Liver (tissue), 9 donors: Measurements from ENCODE around the gene ARHGEF10L. TPM values are rescaled to one million over a fixed set of nuclear protein-coding genes. Genes with fewer than 3 reads are reported as not detected.
A peak's percentile ranks its signal among the peaks of the same experiment; 100 is the strongest.

ENCODE experiments used
- DNase-seq: peaks from one replicate; pipeline ENCODE4 v3.0.0-alpha.2; 2017; ENCODE audit warnings: low spot score
- H3K27ac ChIP-seq, 2 donors: one replicate each; pipeline ENCODE4 v1.7.0; 2013; ENCODE audit warnings: inconsistent platforms in 2 of 2, low read length in 2 of 2, control low read depth in 1 of 2, low read depth in 1 of 2, mild to moderate bottlenecking in 1 of 2
- H3K27me3 ChIP-seq, 4 donors: one replicate each; pipeline versions ENCODE4 v1.6.1 to v1.7.0; 2013; ENCODE audit warnings: low read length in 3 of 4, inconsistent platforms in 1 of 4, mild to moderate bottlenecking in 1 of 4, moderate library complexity in 1 of 4; ENCODE audit not compliant: control insufficient read depth in 4 of 4, insufficient read depth in 4 of 4
- H3K36me3 ChIP-seq, 4 donors: one replicate each; pipeline versions ENCODE4 v1.6.1 to v1.7.0; 2013; ENCODE audit warnings: low read length in 3 of 4, mild to moderate bottlenecking in 3 of 4, low read depth in 1 of 4, moderate library complexity in 1 of 4; ENCODE audit not compliant: control insufficient read depth in 4 of 4, insufficient read depth in 3 of 4
- H3K4me1 ChIP-seq, 4 donors: one replicate each; pipeline versions ENCODE4 v1.6.1 to v1.7.0; 2013; ENCODE audit warnings: low read length in 3 of 4, mild to moderate bottlenecking in 3 of 4, moderate library complexity in 1 of 4; ENCODE audit not compliant: control insufficient read depth in 4 of 4, insufficient read depth in 4 of 4
- H3K4me3 ChIP-seq, 3 donors: one replicate each; pipeline versions ENCODE4 v1.6.1 to v1.7.0; 2013; ENCODE audit warnings: low read length in 3 of 3, control low read depth in 1 of 3, low read depth in 1 of 3, mild to moderate bottlenecking in 1 of 3
- H3K9ac ChIP-seq, 2 donors: one replicate each; pipeline ENCODE4 v1.7.0; 2013; ENCODE audit warnings: low read length in 2 of 2, mild to moderate bottlenecking in 2 of 2, moderate library complexity in 2 of 2, control low read depth in 1 of 2, low read depth in 1 of 2
- H3K9me3 ChIP-seq, 4 donors: one replicate each; pipeline versions ENCODE4 v1.6.1 to v1.7.0; 2013; ENCODE audit warnings: low read length in 3 of 4; ENCODE audit not compliant: control insufficient read depth in 4 of 4
- EGR1 ChIP-seq, 2 donors: IDR thresholded peaks; 2 replicates each; pipeline ENCODE4 v1.6.1; 2016 to 2018; ENCODE audit warnings: antibody characterized with exemption in 2 of 2, low read depth in 2 of 2
- FOXA1 ChIP-seq: IDR thresholded peaks from 2 replicates; pipeline ENCODE4 v1.6.1; 2016; ENCODE audit warnings: antibody characterized with exemption
- FOXA2 ChIP-seq: IDR thresholded peaks from 2 replicates; pipeline ENCODE4 v1.6.1; 2016; ENCODE audit warnings: antibody characterized with exemption
- HNF4A ChIP-seq, 2 donors: conservative IDR thresholded peaks; 2 replicates each; pipeline ENCODE4 v1.6.1; 2016; ENCODE audit warnings: antibody characterized with exemption in 2 of 2, mild to moderate bottlenecking in 2 of 2
- JUND ChIP-seq, 2 donors: IDR thresholded peaks; 2 replicates each; pipeline ENCODE4 v1.6.1; 2016; ENCODE audit warnings: antibody characterized with exemption in 2 of 2
- NR2F2 ChIP-seq: IDR thresholded peaks from 2 replicates; pipeline ENCODE4 v1.6.1; 2016; ENCODE audit warnings: antibody characterized with exemption
- RAD21 ChIP-seq, 2 donors: IDR thresholded peaks; 2 replicates each; pipeline ENCODE4 v1.6.1; 2016; ENCODE audit warnings: antibody characterized with exemption in 2 of 2, mild to moderate bottlenecking in 2 of 2
- RXRA ChIP-seq, 2 donors: IDR thresholded peaks; 2 replicates each; pipeline ENCODE4 v1.6.1; 2017 to 2018; ENCODE audit warnings: antibody characterized with exemption in 2 of 2, mild to moderate bottlenecking in 1 of 2
- SP1 ChIP-seq: IDR thresholded peaks from 2 replicates; pipeline ENCODE4 v1.6.1; 2018; ENCODE audit warnings: antibody characterized with exemption, mild to moderate bottlenecking
- TAF1 ChIP-seq: conservative IDR thresholded peaks from 2 replicates; pipeline ENCODE4 v1.6.1; 2016; ENCODE audit warnings: antibody characterized with exemption, mild to moderate bottlenecking
- YY1 ChIP-seq: IDR thresholded peaks from 2 replicates; pipeline ENCODE4 v1.6.1; 2016; ENCODE audit warnings: antibody characterized with exemption, mild to moderate bottlenecking
- WGBS: extraction: QIAGEN DNeasy Blood & Tissue Kit; methylation state at CpG from one replicate; pipeline ENCODE4 v1.1.7; 2013; 5-methylcytosine and 5-hydroxymethylcytosine counted together
- polyA plus RNA-seq, 2 donors: library from polyadenylated mRNA; stranded (reverse) in 1 of 2; unstranded in 1 of 2; fragments of 200-250 nt in 1 of 2; fragments of >200 nt in 1 of 2; fragmentation: Nextera tagmentation in 1 of 2; extraction: Ambion mirVana in 1 of 2; gene quantifications; one replicate each; pipeline versions ENCODE4 v1.2.1 to v1.2.3, GENCODE V29; 2013 to 2015
- total RNA-seq, 2 donors: library from RNA; depleted of rRNA; stranded (reverse); fragments of >200 nt; gene quantifications; one replicate each; pipeline ENCODE4 v1.2.3, GENCODE V29; 2014
- TF ChIP-seq, protein P1 (sequence below): fragments of 150-350 bp; IDR thresholded peaks from 2 replicates; pipeline ENCODE4 v1.5.1; 2017; ENCODE audit warnings: improper control_type of control experiment, low read depth, low read length; ENCODE audit not compliant: missing input control
- TF ChIP-seq, protein P2 (sequence below): IDR thresholded peaks from 2 replicates; pipeline ENCODE4 v1.6.1; 2016; ENCODE audit warnings: antibody characterized with exemption
- donor health status: healthy.
- donor health status: healthy.
- donor health status: healthy.
- donor health status: healthy.
- donor health status: healthy.

The ARHGEF10L gene
- total and polyA plus RNA-seq, 4 donors, result 26.3 to 169 (median 57.5) TPM

DNA sequence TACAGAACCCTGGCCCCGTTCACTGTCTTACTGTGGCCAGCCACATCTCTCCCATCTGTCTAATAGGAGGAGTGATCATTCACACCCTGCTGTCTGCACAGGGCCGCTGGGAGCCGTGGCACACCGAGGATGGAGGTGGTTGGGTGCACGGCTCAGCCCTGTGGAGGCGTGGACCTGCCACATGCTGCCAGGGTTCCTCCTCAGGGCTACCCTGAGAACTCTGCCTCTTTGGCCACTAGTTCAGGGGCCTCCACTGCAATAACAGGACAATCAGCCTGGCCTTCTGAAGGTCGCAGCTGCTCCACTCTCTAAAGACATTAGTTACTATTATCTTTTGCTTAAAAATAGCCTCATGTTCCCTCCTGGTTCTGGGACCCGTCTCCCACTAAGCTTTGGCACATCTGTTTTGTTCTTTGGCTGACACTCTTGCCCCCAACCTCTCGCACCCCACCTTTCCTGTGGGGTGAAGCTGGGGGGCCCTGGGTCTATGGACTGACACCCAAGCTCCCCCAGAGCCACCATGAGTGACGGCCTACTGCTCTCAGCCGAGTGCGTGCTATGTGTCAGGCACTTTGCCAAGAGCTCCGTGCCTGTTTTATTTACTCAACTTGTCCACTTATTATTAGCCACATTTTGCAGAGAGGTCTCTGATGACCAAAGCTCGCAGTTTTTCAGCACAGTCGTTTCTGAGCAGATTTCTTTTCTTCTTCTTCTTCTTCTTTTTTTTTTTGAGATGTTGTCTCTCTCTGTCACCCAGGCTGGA is 66.3 kb downstream of the ARHGEF10L start:
- Histone ChIP-seq H3K27me3 (no peaks in the 10 kb centered on the region), H3K4me3 (no peak overlapping the region), H3K9me3 (no peaks in the 10 kb centered on the region), H3K36me3 (peaks cover 13 to 72% (median 47%) of the 10 kb centered on the region in 4 donors), H3K27ac (peak overlapping the region in 1 of 2 donors; percentile 52), H3K9ac (no peak overlapping the region), H3K4me1 (peaks cover 0 to 28% (median 15%) of the 10 kb centered on the region in 4 donors)
- TF ChIP-seq NR2F2, result peak; percentile 90
- TF ChIP-seq JUND (IDR thresholded peaks at IDR 0.05), result no peak
- TF ChIP-seq RXRA (IDR thresholded peaks at IDR 0.05), result peak in 1 of 2 donors; percentile 35
- peak; percentile 10 for TF ChIP-seq SP1
- TF ChIP-seq RAD21 (IDR thresholded peaks at IDR 0.05), result peak in 1 of 2 donors; percentile 34
- WGBS, result 47% methylated on average over 15 of the region's 15 CpGs
- DNase-seq, result no peak

DNA sequence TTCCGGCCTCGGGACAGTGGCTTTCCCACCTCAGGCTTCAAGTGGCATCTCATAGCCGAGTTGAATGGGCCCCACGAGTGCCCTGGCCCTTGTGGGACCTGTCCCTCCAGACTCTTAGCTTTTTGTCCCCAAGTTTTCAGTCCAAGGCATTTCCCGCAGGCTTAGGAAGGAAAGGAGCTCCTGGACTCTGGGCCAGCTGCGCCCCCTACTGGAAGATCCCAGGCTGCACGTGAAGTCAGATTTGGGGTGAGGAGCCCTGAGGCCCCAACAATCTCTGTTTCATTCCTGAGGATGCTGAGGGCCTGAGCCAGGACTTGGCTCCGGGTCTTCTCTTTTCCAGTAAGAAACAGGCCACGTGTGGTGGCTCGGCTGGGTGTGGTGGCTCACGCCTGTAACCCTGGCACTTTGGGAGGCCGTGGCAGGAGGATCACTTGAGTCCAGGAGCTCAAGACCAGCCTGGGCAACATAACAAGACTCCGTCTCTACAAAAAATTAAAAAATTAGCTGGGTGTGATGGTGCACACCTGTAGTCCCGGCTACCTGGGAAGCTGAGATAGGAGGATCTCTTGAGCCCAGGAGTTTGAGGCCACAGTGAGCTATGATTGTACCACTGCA is 67.4 kb downstream of the ARHGEF10L start:
- no peaks in the 10 kb centered on the region for H3K9me3 ChIP-seq
- WGBS, result 67% methylated on average over 14 of the region's 14 CpGs
- H3K27me3 ChIP-seq, result no peaks in the 10 kb centered on the region
- H3K4me3 ChIP-seq, result no peak overlapping the region
- no peak overlapping the region for H3K9ac ChIP-seq
- H3K36me3 ChIP-seq, result peaks cover 15 to 80% (median 49%) of the 10 kb centered on the region in 4 donors
- H3K27ac ChIP-seq, result peak overlapping the region in 1 of 2 donors; percentile 65
- TF ChIP-seq TAF1, result no peak
- peak; percentile 87 to 90 for TF ChIP-seq RAD21 (IDR thresholded peaks at IDR 0.05)
- TF ChIP-seq, protein P1, sequence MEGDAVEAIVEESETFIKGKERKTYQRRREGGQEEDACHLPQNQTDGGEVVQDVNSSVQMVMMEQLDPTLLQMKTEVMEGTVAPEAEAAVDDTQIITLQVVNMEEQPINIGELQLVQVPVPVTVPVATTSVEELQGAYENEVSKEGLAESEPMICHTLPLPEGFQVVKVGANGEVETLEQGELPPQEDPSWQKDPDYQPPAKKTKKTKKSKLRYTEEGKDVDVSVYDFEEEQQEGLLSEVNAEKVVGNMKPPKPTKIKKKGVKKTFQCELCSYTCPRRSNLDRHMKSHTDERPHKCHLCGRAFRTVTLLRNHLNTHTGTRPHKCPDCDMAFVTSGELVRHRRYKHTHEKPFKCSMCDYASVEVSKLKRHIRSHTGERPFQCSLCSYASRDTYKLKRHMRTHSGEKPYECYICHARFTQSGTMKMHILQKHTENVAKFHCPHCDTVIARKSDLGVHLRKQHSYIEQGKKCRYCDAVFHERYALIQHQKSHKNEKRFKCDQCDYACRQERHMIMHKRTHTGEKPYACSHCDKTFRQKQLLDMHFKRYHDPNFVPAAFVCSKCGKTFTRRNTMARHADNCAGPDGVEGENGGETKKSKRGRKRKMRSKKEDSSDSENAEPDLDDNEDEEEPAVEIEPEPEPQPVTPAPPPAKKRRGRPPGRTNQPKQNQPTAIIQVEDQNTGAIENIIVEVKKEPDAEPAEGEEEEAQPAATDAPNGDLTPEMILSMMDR, result peak; percentile 70
- no peak for TF ChIP-seq HNF4A (conservative IDR thresholded peaks at IDR 0.05)
- no peak for TF ChIP-seq EGR1 (IDR thresholded peaks at IDR 0.05; ENCODE audit: low read depth in 2 of 2)
- no peak for TF ChIP-seq JUND (IDR thresholded peaks at IDR 0.05)
- TF ChIP-seq, protein P2, sequence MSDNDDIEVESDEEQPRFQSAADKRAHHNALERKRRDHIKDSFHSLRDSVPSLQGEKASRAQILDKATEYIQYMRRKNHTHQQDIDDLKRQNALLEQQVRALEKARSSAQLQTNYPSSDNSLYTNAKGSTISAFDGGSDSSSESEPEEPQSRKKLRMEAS, result no peak
- no peak for TF ChIP-seq FOXA2
- peak; percentile 66 for DNase-seq
- H3K4me1 ChIP-seq, result peaks cover 0 to 28% (median 15%) of the 10 kb centered on the region in 4 donors

DNA sequence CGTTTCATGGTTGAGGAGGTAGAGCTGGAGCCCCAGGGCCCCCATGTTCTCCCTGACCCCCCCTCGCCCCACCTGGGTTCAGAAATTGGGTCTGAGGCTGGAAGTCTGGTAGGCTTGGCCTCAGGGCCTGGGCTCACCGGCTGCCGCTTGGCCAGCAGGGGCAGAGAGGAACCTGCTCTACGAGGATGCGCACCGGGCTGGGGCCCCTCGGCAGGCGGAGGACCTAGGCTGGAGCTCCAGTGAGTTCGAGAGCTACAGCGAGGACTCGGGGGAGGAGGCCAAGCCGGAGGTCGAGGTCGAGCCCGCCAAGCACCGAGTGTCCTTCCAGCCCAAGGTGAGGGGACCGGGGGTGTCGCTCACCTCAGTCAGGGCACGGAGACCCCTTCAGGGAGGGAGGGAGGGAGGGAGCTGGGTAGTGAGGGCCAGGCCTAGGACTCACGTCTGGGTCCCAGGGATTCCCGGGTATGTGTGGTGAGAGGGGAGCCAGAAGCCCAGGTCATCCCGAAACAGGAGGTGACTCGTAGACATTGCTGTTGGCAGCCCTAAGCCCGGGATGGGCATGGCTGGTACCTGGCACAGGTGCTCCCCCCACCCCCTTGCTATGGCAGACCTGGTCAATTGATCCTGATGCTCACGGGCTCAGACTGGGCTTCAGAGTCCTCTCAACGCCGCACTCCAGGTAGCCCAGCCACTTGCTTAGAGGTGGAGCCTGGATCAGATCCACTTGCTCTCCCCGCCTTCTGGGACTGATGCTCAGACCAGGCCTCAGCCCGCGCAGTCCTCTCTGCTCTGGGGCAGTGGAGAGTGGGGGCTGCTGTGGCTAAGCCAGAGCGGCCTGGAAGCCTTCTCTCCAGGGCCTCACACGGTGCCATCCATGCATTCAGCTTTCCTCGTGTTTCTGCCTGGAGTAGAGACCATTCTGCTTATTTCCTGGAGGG is 68.4 kb downstream of the ARHGEF10L start:
- TF ChIP-seq SP1 (no peak), YY1 (no peak), FOXA2 (no peak), FOXA1 (no peak), JUND (IDR thresholded peaks at IDR 0.05) (no peak)
- TF ChIP-seq, protein P1, result peak; percentile 0
- Histone ChIP-seq H3K27ac (no peak overlapping the region), H3K9ac (no peak overlapping the region), H3K4me3 (no peak overlapping the region), H3K36me3 (peaks cover 12 to 80% (median 54%) of the 10 kb centered on the region in 4 donors), H3K4me1 (peaks cover 0 to 22% (median 14%) of the 10 kb centered on the region in 4 donors), H3K27me3 (no peaks in the 10 kb centered on the region), H3K9me3 (no peaks in the 10 kb centered on the region)
- no peak for DNase-seq
- WGBS, result 86% methylated on average over 34 of the region's 34 CpGs
